ENCODE measurements around the gene TBX20. TPM values are rescaled to one million over a fixed set of nuclear protein-coding genes. Genes with fewer than 3 reads are reported as not detected.

Gene TBX20
- total RNA-seq, 4 donors from 2014 or later, result 0.83 TPM; not detected in 3

GRCh38 chr7:35252612-35253459 is 1.1 kb downstream of the TBX20 start:
- Histone ChIP-seq H3K4me1 (peaks cover 7 to 36% (median 25%) of the 10 kb centered on the region in 4 donors), H3K9me3 (no peaks in the 10 kb centered on the region), H3K4me3 (peak overlapping the region; percentile 50 to 59 (median 52)), H3K27ac (replicated peaks in 1 of 4) (no peak overlapping the region), H3K36me3 (peaks cover 0 to 3% (median 0%) of the 10 kb centered on the region in 4 donors), H3K27me3 (peaks cover 4 to 100% (median 76%) of the 10 kb centered on the region in 4 donors)
- intact Hi-C loops (cut with DNase I), result no loop called here
- no peak for DNase-seq (ENCODE audit: extremely low spot score)
- no peak for TF ChIP-seq POLR2AphosphoS5 (IDR thresholded peaks at IDR 0.05)
- no peak for TF ChIP-seq CTCF (IDR thresholded peaks at IDR 0.05)
- no peak for TF ChIP-seq EP300 (IDR thresholded peaks at IDR 0.05)
- no peak for TF ChIP-seq POLR2A (IDR thresholded peaks at IDR 0.05; ENCODE audit: low read depth)
- 14% methylated on average over 16 of the region's 16 CpGs for WGBS

GRCh38 chr7:35251606-35252310 is 2.1 kb downstream of the TBX20 start:
- no peak for DNase-seq (ENCODE audit: extremely low spot score)
- H3K9me3 ChIP-seq, result no peaks in the 10 kb centered on the region
- TF ChIP-seq CTCF (IDR thresholded peaks at IDR 0.05) (no peak), POLR2AphosphoS5 (IDR thresholded peaks at IDR 0.05) (no peak), EP300 (IDR thresholded peaks at IDR 0.05) (no peak), POLR2A (IDR thresholded peaks at IDR 0.05; ENCODE audit: low read depth) (no peak)
- H3K27ac ChIP-seq (replicated peaks in 1 of 4), result no peak overlapping the region
- H3K4me1 ChIP-seq, result peaks cover 3 to 26% (median 16%) of the 10 kb centered on the region in 4 donors
- WGBS, result 22% methylated on average over 5 of the region's 5 CpGs
- H3K27me3 ChIP-seq, result peaks cover 4 to 100% (median 67%) of the 10 kb centered on the region in 4 donors
- intact Hi-C loops (cut with DNase I), result no loop called here
- no peak overlapping the region for H3K4me3 ChIP-seq
- peaks cover 0 to 3% (median 0%) of the 10 kb centered on the region in 4 donors for H3K36me3 ChIP-seq

GRCh38 chr7:35250941-35251340 is 3.0 kb downstream of the TBX20 start:
- TF ChIP-seq POLR2AphosphoS5 (IDR thresholded peaks at IDR 0.05), result no peak
- peaks cover 0 to 3% (median 0%) of the 10 kb centered on the region in 4 donors for H3K36me3 ChIP-seq
- intact Hi-C loops (cut with DNase I), result no loop called here
- H3K9me3 ChIP-seq, result no peaks in the 10 kb centered on the region
- WGBS, result 44% methylated on average over 1 of the region's 1 CpG
- DNase-seq (ENCODE audit: extremely low spot score), result no peak
- peaks cover 4 to 99% (median 62%) of the 10 kb centered on the region in 4 donors for H3K27me3 ChIP-seq
- no peak overlapping the region for H3K27ac ChIP-seq (replicated peaks in 1 of 4)
- H3K4me3 ChIP-seq, result no peak overlapping the region
- peaks cover 3 to 20% (median 16%) of the 10 kb centered on the region in 4 donors for H3K4me1 ChIP-seq

- DNase-seq (ENCODE audit: extremely low spot score), result no peak
- H3K27ac ChIP-seq (replicated peaks in 1 of 4), result no peak overlapping the region
- H3K4me1 ChIP-seq, result peaks cover 3 to 20% (median 16%) of the 10 kb centered on the region in 4 donors
- no peak overlapping the region for H3K4me3 ChIP-seq
- peaks cover 0 to 3% (median 0%) of the 10 kb centered on the region in 4 donors for H3K36me3 ChIP-seq
- WGBS, result 21% methylated on average over 2 of the region's 2 CpGs
- intact Hi-C loops (cut with DNase I), result no loop called here
- no peaks in the 10 kb centered on the region for H3K9me3 ChIP-seq
- TF ChIP-seq EP300 (IDR thresholded peaks at IDR 0.05), result no peak
- TF ChIP-seq CTCF (IDR thresholded peaks at IDR 0.05), result no peak
- no peak for TF ChIP-seq POLR2AphosphoS5 (IDR thresholded peaks at IDR 0.05)
- TF ChIP-seq POLR2A (IDR thresholded peaks at IDR 0.05; ENCODE audit: low read depth), result no peak
- H3K27me3 ChIP-seq, result peaks cover 4 to 99% (median 60%) of the 10 kb centered on the region in 4 donors
These were observed 3.4 kb downstream of the TBX20 start for GRCh38 chr7:35250452-35250851.

GRCh38 chr7:35249537-35249907 is 4.4 kb downstream of the TBX20 start:
- peaks cover 4 to 99% (median 53%) of the 10 kb centered on the region in 4 donors for H3K27me3 ChIP-seq
- H3K27ac ChIP-seq (replicated peaks in 1 of 4), result no peak overlapping the region
- TF ChIP-seq EP300 (IDR thresholded peaks at IDR 0.05) (no peak), CTCF (IDR thresholded peaks at IDR 0.05) (no peak), POLR2A (IDR thresholded peaks at IDR 0.05; ENCODE audit: low read depth) (no peak), POLR2AphosphoS5 (IDR thresholded peaks at IDR 0.05) (no peak)
- H3K4me3 ChIP-seq, result no peak overlapping the region
- peaks cover 0 to 6% (median 0%) of the 10 kb centered on the region in 4 donors for H3K36me3 ChIP-seq
- DNase-seq (ENCODE audit: extremely low spot score), result no peak
- 26% methylated on average over 5 of the region's 5 CpGs for WGBS
- H3K9me3 ChIP-seq, result no peaks in the 10 kb centered on the region
- intact Hi-C loops (cut with DNase I), result no loop called here
- H3K4me1 ChIP-seq, result peaks cover 3 to 17% (median 15%) of the 10 kb centered on the region in 4 donors
